PC-9 (cell line): Measurements from ENCODE around the gene STUB1. TPM values are rescaled to one million over a fixed set of nuclear protein-coding genes. Genes with fewer than 3 reads are reported as not detected.
A peak's percentile ranks its signal among the peaks of the same experiment; 100 is the strongest.

Experiments used
- BruUV-seq: library from RNA; stranded (reverse); fragments of 400-500 nt; replicated peaks from 2 replicates; lab custom pipeline; 2021; lab: Mats Ljungman, UMichigan
- CTCF ChIA-PET: fragments of 300-600 bp; sonication (Branson Sonifier 250); formaldehyde crosslinking; loops from one replicate; lab custom pipeline; 2022; ENCODE audit warnings: antibody characterized with exemption; lab: Charles Lee
- POLR2A ChIA-PET: fragments of 300-600 bp; sonication (Branson Sonifier 250); formaldehyde crosslinking; loops from one replicate; lab custom pipeline; 2022; ENCODE audit warnings: antibody characterized with exemption; ENCODE audit not compliant: unreplicated experiment; lab: Charles Lee
- DNase-seq, 2 experiments: peaks; one replicate each; pipeline versions ENCODE4 v3.0.0 to v3.0.0-alpha.2; 2015 to 2022; ENCODE audit warnings: mixed read lengths in 1 of 2
- H2AFZ ChIP-seq: fragments of 200-600 bp; sonication (generic); 2 replicates; pipeline ENCODE4 v1.8.1; 2017; ENCODE audit warnings: antibody characterized with exemption
- H3F3A ChIP-seq: fragments of 200-600 bp; sonication (generic); 2 replicates; pipeline ENCODE4 v1.8.1; 2017; ENCODE audit warnings: antibody characterized with exemption, mild to moderate bottlenecking, low read depth; ENCODE audit not compliant: insufficient read depth
- H3K27ac ChIP-seq: fragments of 200-600 bp; sonication (generic); 2 replicates; pipeline ENCODE4 v1.6.1; 2016; ENCODE audit warnings: mixed run types
- H3K27me3 ChIP-seq: fragments of 200-600 bp; sonication (generic); 2 replicates; pipeline ENCODE4 v1.6.1; 2016; ENCODE audit warnings: low read depth, mixed run types; ENCODE audit not compliant: insufficient read depth
- H3K36me3 ChIP-seq: fragments of 200-600 bp; sonication (generic); 2 replicates; pipeline ENCODE4 v1.6.1; 2016; ENCODE audit warnings: low read depth, mixed run types
- H3K4me1 ChIP-seq: fragments of 200-600 bp; sonication (generic); replicated peaks from 2 replicates; pipeline ENCODE4 v1.6.1; 2016; ENCODE audit warnings: mixed run types; ENCODE audit not compliant: insufficient read depth
- H3K4me2 ChIP-seq: fragments of 200-600 bp; sonication (generic); 2 replicates; pipeline ENCODE4 v1.6.1; 2017; ENCODE audit warnings: mixed run types
- H3K4me3 ChIP-seq: fragments of 200-600 bp; sonication (generic); 2 replicates; pipeline ENCODE4 v1.6.1; 2016; ENCODE audit warnings: mixed run types
- H3K79me2 ChIP-seq: fragments of 200-600 bp; sonication (generic); 2 replicates; pipeline ENCODE4 v1.6.1; 2017; ENCODE audit warnings: low read depth, mixed run types
- H3K9me2 ChIP-seq: fragments of 200-600 bp; sonication (generic); 2 replicates; pipeline ENCODE4 v1.8.1; 2017; ENCODE audit warnings: mild to moderate bottlenecking; ENCODE audit not compliant: insufficient read depth
- H3K9me3 ChIP-seq: fragments of 200-600 bp; sonication (generic); 2 replicates; pipeline ENCODE4 v1.8.1; 2016; ENCODE audit warnings: low read depth; ENCODE audit not compliant: insufficient read depth
- H4K20me1 ChIP-seq: fragments of 200-600 bp; sonication (generic); 2 replicates; pipeline ENCODE4 v1.8.1; 2017; ENCODE audit not compliant: insufficient read depth
- EZH2 ChIP-seq: fragments of 200-600 bp; sonication (generic); IDR thresholded peaks from 2 replicates; pipeline ENCODE4 v1.8.0; 2017; ENCODE audit warnings: antibody characterized with exemption, low read depth
- intact Hi-C: fragments of 100-400 bp; cut with micrococcal nuclease; formaldehyde crosslinking; loops from one replicate; pipeline ENCODE4 v1.10.0; 2022; ENCODE audit not compliant: unreplicated experiment
- total RNA-seq: library from RNA; stranded (reverse); gene quantifications from 2 replicates; pipeline ENCODE4 v1.2.3, GENCODE V29; 2021
- TF ChIP-seq, protein P1 (sequence below): fragments of 200-600 bp; sonication (generic); conservative IDR thresholded peaks from 2 replicates; pipeline ENCODE4 v1.6.1; 2017; ENCODE audit warnings: mixed run types, antibody characterized with exemption, mild to moderate bottlenecking, moderate library complexity

STUB1 gene
- total RNA-seq, 1 experiment from 2014 or later = 174 TPM

DNA sequence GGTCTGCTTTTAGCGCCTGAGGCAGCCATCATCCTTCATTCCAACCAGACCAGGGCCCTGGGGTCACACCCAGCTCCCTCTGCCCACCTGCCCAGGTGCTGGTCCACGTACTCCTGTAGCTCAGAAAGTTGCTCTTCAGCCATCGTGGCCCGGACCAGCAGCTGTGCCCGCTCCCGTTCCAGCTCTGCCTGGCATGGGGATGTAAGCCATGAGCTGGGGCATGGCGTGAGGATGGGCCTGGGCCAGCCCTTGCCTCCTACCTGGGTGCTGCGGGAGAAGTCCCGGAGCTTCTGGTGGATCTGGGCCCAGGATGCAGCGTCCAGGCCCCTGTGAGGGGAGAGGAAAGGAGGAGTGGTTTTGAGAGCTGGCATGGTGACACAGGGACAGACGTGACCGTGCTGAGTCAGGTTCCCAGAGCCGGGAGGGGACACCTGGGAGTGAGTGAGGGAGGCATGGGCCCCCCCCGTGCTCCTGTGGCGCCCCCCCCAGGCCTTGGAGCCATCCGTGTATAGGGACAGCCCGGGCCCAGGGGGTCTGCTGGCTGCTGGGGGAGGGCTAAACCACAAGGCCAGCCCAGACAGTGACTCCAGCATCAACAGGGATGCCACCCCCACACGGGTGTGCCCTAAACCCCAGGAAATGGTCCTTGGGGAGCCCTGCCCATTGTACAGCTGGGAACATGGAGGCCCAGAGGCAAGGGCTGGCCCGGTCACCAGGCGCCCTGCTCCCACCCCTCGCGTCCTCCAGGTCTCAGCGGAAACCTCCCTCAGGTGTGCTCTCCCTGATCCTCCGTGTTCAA lies 42.8 kb downstream of the STUB1 start:
- peaks cover 25% of the 10 kb centered on the region for H3K4me1 ChIP-seq

DNA sequence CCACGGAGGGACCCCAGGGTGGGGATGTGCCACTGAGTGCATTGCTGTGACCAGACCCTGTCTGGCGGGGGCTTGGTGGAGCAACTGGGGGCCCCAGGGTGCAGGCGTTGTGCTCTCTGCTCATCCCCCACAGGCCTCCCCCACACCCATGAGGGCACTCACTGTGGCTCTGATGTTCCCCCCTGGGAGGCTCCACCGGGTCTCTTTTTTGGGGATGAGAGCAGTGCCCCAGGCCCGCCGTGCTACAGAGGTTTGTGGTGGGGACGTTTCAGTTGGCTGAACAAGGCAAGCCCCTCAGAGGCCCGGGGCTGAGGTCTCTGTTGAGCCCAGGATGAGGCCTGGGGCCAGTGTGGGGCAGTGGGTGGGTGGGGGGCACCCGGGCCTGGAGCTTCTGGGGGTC lies 43.5 kb downstream of the STUB1 start:
- H3K9me3 ChIP-seq = no peaks in the 10 kb centered on the region
- no peak for TF ChIP-seq EZH2
- TF ChIP-seq, protein P1, sequence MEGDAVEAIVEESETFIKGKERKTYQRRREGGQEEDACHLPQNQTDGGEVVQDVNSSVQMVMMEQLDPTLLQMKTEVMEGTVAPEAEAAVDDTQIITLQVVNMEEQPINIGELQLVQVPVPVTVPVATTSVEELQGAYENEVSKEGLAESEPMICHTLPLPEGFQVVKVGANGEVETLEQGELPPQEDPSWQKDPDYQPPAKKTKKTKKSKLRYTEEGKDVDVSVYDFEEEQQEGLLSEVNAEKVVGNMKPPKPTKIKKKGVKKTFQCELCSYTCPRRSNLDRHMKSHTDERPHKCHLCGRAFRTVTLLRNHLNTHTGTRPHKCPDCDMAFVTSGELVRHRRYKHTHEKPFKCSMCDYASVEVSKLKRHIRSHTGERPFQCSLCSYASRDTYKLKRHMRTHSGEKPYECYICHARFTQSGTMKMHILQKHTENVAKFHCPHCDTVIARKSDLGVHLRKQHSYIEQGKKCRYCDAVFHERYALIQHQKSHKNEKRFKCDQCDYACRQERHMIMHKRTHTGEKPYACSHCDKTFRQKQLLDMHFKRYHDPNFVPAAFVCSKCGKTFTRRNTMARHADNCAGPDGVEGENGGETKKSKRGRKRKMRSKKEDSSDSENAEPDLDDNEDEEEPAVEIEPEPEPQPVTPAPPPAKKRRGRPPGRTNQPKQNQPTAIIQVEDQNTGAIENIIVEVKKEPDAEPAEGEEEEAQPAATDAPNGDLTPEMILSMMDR = no peak
- ChIA-PET CTCF (interaction anchor here (0.7 kb wide), 1 partner anchor 11 kb away, joined by 3 read pairs; no protein-coding TSS in a partner anchor), POLR2A (interaction anchor here (0.7 kb wide), 1 partner anchor 59 kb away, joined by 3 read pairs; no protein-coding TSS in a partner anchor)
- H3K4me1 ChIP-seq = peaks cover 21% of the 10 kb centered on the region
- H3F3A ChIP-seq = peaks cover 40% of the 10 kb centered on the region
- no peaks in the 10 kb centered on the region for H3K9me2 ChIP-seq
- no TSS peak for BruUV-seq
- intact Hi-C loops = no loop called here
- DNase-seq = peak in 1 of 2 experiments; percentile 21
- H3K4me2 ChIP-seq = no peak overlapping the region
- H3K27ac ChIP-seq = no peak overlapping the region
- H3K36me3 ChIP-seq = no peaks in the 10 kb centered on the region
- H3K4me3 ChIP-seq = no peak overlapping the region
- H4K20me1 ChIP-seq = peaks cover 10% of the 10 kb centered on the region; the same call in 1 of the 2 replicates
- H3K79me2 ChIP-seq = peaks cover 4% of the 10 kb centered on the region; the same call in 1 of the 2 replicates
- H2AFZ ChIP-seq = no peak overlapping the region
- no peaks in the 10 kb centered on the region for H3K27me3 ChIP-seq

More for the DNA sequence above, 42.8 kb downstream of the STUB1 start:
- H2AFZ ChIP-seq = no peak overlapping the region
- intact Hi-C loops = no loop called here
- no peaks in the 10 kb centered on the region for H3K9me2 ChIP-seq
- no peaks in the 10 kb centered on the region for H3K9me3 ChIP-seq
- CTCF ChIA-PET = no interaction called here
- H3K36me3 ChIP-seq = no peaks in the 10 kb centered on the region
- peaks cover 42% of the 10 kb centered on the region for H3F3A ChIP-seq
- no peaks in the 10 kb centered on the region for H3K27me3 ChIP-seq
- TF ChIP-seq, protein P1 = no peak
- TF ChIP-seq EZH2 = no peak
- H3K4me3 ChIP-seq = no peak overlapping the region
- TSS peak; percentile 29 for BruUV-seq
- H3K27ac ChIP-seq = no peak overlapping the region
- DNase-seq = no peak
- H3K79me2 ChIP-seq = peaks cover 4% of the 10 kb centered on the region; the same call in 1 of the 2 replicates
- peaks cover 10% of the 10 kb centered on the region; the same call in 1 of the 2 replicates for H4K20me1 ChIP-seq
- POLR2A ChIA-PET = interaction anchor here (0.7 kb wide), 1 partner anchor 60 kb away, joined by 3 read pairs; no protein-coding TSS in a partner anchor
- H3K4me2 ChIP-seq = no peak overlapping the region

DNA sequence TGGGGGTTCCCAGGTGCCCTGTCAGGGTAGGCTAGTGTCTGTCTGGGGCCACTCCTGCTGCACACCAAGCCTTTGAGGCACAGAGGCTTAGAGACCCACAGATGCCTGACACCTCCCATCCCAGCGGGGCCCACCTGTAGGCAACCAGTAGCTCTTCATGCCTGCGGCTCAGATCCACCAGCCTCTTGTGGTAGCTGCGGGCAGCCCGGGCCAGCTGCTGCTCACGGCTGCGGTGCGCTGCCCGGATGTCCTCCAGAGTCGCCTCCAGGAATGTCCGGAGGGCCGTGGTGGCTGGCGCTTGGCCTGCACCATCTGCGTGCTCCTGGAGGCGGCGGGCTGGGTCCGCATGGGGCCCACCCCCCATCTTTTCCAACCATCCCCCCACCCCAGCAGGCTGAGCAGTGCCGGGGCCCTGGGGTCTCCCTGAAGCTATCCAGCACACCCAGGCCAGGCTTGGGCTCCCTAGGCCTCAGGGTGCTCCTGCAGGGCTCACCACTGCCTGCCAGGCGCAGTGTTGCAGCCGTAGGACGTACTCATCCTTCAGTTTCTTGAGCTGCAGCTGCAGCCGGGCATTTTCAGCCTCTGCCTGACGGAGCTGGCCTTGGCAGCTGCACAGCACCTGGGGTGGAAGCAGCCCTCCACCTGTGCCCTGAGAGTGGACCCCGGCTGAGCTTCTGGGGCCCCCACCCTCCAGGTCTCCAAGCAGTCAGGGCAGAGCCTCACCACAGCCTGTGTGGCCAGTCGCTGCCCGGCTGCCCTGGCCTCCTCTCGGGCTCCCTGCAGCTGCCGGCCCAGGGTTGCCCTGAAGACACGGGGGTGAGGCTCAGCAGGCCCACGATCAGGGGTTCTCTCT lies 44.2 kb downstream of the STUB1 start:
- CTCF ChIA-PET = interaction anchor here (0.7 kb wide), 1 partner anchor 12 kb away, joined by 3 read pairs; no protein-coding TSS in a partner anchor
- no peak overlapping the region for H3K4me2 ChIP-seq
- TF ChIP-seq, protein P1 = no peak
- no peaks in the 10 kb centered on the region for H3K27me3 ChIP-seq
- intact Hi-C loops = no loop called here
- peaks cover 4% of the 10 kb centered on the region; the same call in 1 of the 2 replicates for H3K79me2 ChIP-seq
- no peaks in the 10 kb centered on the region for H3K9me2 ChIP-seq
- no peaks in the 10 kb centered on the region for H3K36me3 ChIP-seq
- BruUV-seq = TSS peak; percentile 1
- H3K4me3 ChIP-seq = no peak overlapping the region
- peaks cover 33% of the 10 kb centered on the region for H3F3A ChIP-seq
- H3K27ac ChIP-seq = no peak overlapping the region
- no peaks in the 10 kb centered on the region for H3K9me3 ChIP-seq
- POLR2A ChIA-PET = interaction anchor here (1.4 kb wide), 1 partner anchor 29 kb away, joined by 6 read pairs; no protein-coding TSS in a partner anchor
- peaks cover 4% of the 10 kb centered on the region; the same call in 1 of the 2 replicates for H4K20me1 ChIP-seq
- peak in 1 of 2 experiments; percentile 32 for DNase-seq
- H2AFZ ChIP-seq = no peak overlapping the region
- peaks cover 14% of the 10 kb centered on the region for H3K4me1 ChIP-seq
